SK-N-SH treated with all-trans-retinoic acid at 6 μM for 48 hours (cell line): ENCODE data around the gene NEB.

ENCODE experiments used
- GLIS3 ChIP-seq: fragments of 250-450 bp; sonication (Bioruptor Pico); IDR thresholded peaks from 2 replicates; pipeline ENCODE4 v1.5.0; 2020; ENCODE audit warnings: mild to moderate bottlenecking, moderate library complexity
- ISL1 ChIP-seq: fragments of 250-450 bp; sonication (Bioruptor Pico); IDR thresholded peaks from 2 replicates; pipeline ENCODE4 v2.1.2; 2022; ENCODE audit warnings: mild to moderate bottlenecking, moderate library complexity
- PPARA ChIP-seq: fragments of 250-450 bp; sonication (Bioruptor Pico); IDR thresholded peaks from 2 replicates; pipeline ENCODE4 v1.5.0; 2020; ENCODE audit warnings: mild to moderate bottlenecking, borderline replicate concordance
- TCF4 ChIP-seq: fragments of 250-450 bp; sonication (Bioruptor Pico); IDR thresholded peaks from 2 replicates; pipeline ENCODE4 v1.8.0; 2021; ENCODE audit warnings: mild to moderate bottlenecking, moderate library complexity, borderline replicate concordance
- ZFP3 ChIP-seq: fragments of 250-450 bp; sonication (Bioruptor Pico); IDR thresholded peaks from 2 replicates; pipeline ENCODE4 v1.5.0; 2020; ENCODE audit warnings: mild to moderate bottlenecking, moderate library complexity
- ZFP30 ChIP-seq: fragments of 450-650 bp; formaldehyde crosslinking; IDR thresholded peaks from 2 replicates; pipeline ENCODE4 v1.5.0; 2022; ENCODE audit warnings: mild to moderate bottlenecking, moderate library complexity
- TF ChIP-seq, protein P1 (sequence below): fragments of 250-450 bp; sonication (Bioruptor Pico); IDR thresholded peaks from 2 replicates; pipeline ENCODE4 v1.8.0; 2020; ENCODE audit warnings: mild to moderate bottlenecking, moderate library complexity, borderline replicate concordance

- TF ChIP-seq, protein P1, sequence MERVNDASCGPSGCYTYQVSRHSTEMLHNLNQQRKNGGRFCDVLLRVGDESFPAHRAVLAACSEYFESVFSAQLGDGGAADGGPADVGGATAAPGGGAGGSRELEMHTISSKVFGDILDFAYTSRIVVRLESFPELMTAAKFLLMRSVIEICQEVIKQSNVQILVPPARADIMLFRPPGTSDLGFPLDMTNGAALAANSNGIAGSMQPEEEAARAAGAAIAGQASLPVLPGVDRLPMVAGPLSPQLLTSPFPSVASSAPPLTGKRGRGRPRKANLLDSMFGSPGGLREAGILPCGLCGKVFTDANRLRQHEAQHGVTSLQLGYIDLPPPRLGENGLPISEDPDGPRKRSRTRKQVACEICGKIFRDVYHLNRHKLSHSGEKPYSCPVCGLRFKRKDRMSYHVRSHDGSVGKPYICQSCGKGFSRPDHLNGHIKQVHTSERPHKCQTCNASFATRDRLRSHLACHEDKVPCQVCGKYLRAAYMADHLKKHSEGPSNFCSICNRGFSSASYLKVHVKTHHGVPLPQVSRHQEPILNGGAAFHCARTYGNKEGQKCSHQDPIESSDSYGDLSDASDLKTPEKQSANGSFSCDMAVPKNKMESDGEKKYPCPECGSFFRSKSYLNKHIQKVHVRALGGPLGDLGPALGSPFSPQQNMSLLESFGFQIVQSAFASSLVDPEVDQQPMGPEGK, result no peak
- no peak for TF ChIP-seq ZFP3 (CRISPR knock-in tag)
- no peak for TF ChIP-seq ISL1 (CRISPR knock-in tag)
- no peak for TF ChIP-seq ZFP30 (CRISPR knock-in tag)
- TF ChIP-seq GLIS3 (CRISPR knock-in tag), result no peak
- TF ChIP-seq TCF4 (CRISPR knock-in tag), result no peak
- TF ChIP-seq PPARA (CRISPR knock-in tag), result no peak
These were observed 37.5 kb upstream of the NEB start for GRCh38 chr2:151771599-151772358.
